Mesothelial cell of epicardium (in vitro differentiated cells): ENCODE results near the gene PHACTR3. TPM values are rescaled to one million over a fixed set of nuclear protein-coding genes. Genes with fewer than 3 reads are reported as not detected.
A peak's percentile ranks its signal among the peaks of the same experiment; 100 is the strongest.

Source experiments
- DNase-seq, 2 experiments: peaks; one replicate each; pipeline ENCODE4 v3.0.0; 2021; ENCODE audit warnings: low spot score in 2 of 2; ENCODE audit not compliant: unreplicated experiment in 2 of 2
- H3K27ac Mint-ChIP-seq: 2 replicates; pipeline ENCODE4 v1.8.0; 2021; ENCODE audit warnings: mixed read lengths
- H3K27me3 Mint-ChIP-seq: 2 replicates; pipeline ENCODE4 v1.8.0; 2021; ENCODE audit warnings: low read depth, mixed read lengths
- H3K36me3 Mint-ChIP-seq: 2 replicates; pipeline ENCODE4 v1.8.0; 2021; ENCODE audit warnings: mixed read lengths
- H3K4me1 Mint-ChIP-seq: 2 replicates; pipeline ENCODE4 v1.8.0; 2021; ENCODE audit warnings: mixed read lengths
- H3K4me3 Mint-ChIP-seq: 2 replicates; pipeline ENCODE4 v1.8.0; 2021; ENCODE audit warnings: mild to moderate bottlenecking, moderate library complexity, mixed read lengths
- H3K9me3 Mint-ChIP-seq: 2 replicates; pipeline ENCODE4 v1.8.0; 2021; ENCODE audit warnings: mixed read lengths
- total RNA-seq: library from RNA; stranded (reverse); gene quantifications from 3 replicates; pipeline ENCODE4 v1.2.1, GENCODE V29; 2021
- TF ChIP-seq, protein P1 (sequence below): fragments of 200-600 bp; sonication (generic); IDR thresholded peaks from one replicate; pipeline ENCODE4 v1.5.0; 2021; ENCODE audit warnings: antibody characterized with exemption; ENCODE audit not compliant: unreplicated experiment

Gene PHACTR3
- total RNA-seq, 1 donor from 2014 or later, result 0.16 TPM

DNA sequence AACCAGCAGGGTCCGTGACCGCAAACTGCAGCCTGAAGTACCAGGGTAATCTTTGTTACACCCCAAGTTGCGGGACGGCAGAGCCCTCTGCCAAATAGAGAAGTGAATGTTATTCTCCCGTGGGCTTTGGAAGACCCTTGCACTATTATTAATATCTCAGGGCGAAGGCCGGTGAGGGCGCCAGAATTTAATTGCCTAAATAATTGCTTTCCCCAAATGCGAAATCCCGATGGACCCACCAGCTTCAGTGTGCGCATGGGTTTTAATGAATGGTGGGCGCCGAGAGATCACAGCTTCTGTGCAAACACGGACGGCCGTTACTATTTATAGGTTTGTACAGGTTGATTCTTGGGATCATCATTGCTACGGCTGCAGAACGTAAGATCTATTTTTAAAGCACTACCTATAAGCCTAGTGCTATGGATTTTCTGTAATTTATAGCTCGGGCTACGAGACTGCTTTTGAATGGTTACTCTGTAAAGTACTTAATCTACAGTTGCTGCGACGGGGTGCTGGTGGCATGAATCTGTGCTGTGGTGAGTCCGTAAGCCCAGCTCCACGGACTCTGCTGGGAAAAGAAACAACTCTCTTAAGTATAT is 15.2 kb upstream of the PHACTR3 start:
- H3K27me3 Mint-ChIP-seq, result peaks cover 46% of the 10 kb centered on the region

GRCh38 chr20:59591061-59591460 is 13.3 kb upstream of the PHACTR3 start:
- no peak overlapping the region for H3K27ac Mint-ChIP-seq
- H3K27me3 Mint-ChIP-seq, result peaks cover 56% of the 10 kb centered on the region
- no peaks in the 10 kb centered on the region for H3K4me1 Mint-ChIP-seq
- no peaks in the 10 kb centered on the region for H3K36me3 Mint-ChIP-seq
- H3K4me3 Mint-ChIP-seq, result no peak overlapping the region
- DNase-seq, result no peak
- TF ChIP-seq, protein P1, sequence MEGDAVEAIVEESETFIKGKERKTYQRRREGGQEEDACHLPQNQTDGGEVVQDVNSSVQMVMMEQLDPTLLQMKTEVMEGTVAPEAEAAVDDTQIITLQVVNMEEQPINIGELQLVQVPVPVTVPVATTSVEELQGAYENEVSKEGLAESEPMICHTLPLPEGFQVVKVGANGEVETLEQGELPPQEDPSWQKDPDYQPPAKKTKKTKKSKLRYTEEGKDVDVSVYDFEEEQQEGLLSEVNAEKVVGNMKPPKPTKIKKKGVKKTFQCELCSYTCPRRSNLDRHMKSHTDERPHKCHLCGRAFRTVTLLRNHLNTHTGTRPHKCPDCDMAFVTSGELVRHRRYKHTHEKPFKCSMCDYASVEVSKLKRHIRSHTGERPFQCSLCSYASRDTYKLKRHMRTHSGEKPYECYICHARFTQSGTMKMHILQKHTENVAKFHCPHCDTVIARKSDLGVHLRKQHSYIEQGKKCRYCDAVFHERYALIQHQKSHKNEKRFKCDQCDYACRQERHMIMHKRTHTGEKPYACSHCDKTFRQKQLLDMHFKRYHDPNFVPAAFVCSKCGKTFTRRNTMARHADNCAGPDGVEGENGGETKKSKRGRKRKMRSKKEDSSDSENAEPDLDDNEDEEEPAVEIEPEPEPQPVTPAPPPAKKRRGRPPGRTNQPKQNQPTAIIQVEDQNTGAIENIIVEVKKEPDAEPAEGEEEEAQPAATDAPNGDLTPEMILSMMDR, result no peak
- peaks cover 11% of the 10 kb centered on the region for H3K9me3 Mint-ChIP-seq

More for the DNA sequence above, 15.2 kb upstream of the PHACTR3 start:
- TF ChIP-seq, protein P1, result no peak
- no peak overlapping the region for H3K27ac Mint-ChIP-seq
- no peaks in the 10 kb centered on the region for H3K4me1 Mint-ChIP-seq
- no peaks in the 10 kb centered on the region for H3K36me3 Mint-ChIP-seq
- peaks cover 12% of the 10 kb centered on the region for H3K9me3 Mint-ChIP-seq
- no peak for DNase-seq
- H3K4me3 Mint-ChIP-seq, result no peak overlapping the region

GRCh38 chr20:59596690-59597089 is 7.7 kb upstream of the PHACTR3 start:
- TF ChIP-seq, protein P1, result no peak
- Mint-ChIP-seq H3K27me3 (peaks cover 89% of the 10 kb centered on the region), H3K4me1 (no peaks in the 10 kb centered on the region), H3K36me3 (no peaks in the 10 kb centered on the region), H3K9me3 (no peaks in the 10 kb centered on the region), H3K4me3 (no peak overlapping the region), H3K27ac (no peak overlapping the region)
- DNase-seq, result no peak

- no peak overlapping the region for H3K4me3 Mint-ChIP-seq
- peaks cover 89% of the 10 kb centered on the region for H3K27me3 Mint-ChIP-seq
- TF ChIP-seq, protein P1, result no peak
- no peak overlapping the region for H3K27ac Mint-ChIP-seq
- DNase-seq, result no peak
- H3K4me1 Mint-ChIP-seq, result no peaks in the 10 kb centered on the region
- no peaks in the 10 kb centered on the region for H3K36me3 Mint-ChIP-seq
- H3K9me3 Mint-ChIP-seq, result no peaks in the 10 kb centered on the region
Observed at GRCh38 chr20:59597240-59597639, 7.1 kb upstream of the PHACTR3 start.

GRCh38 chr20:59598625-59599310 is 5.6 kb upstream of the PHACTR3 start:
- Mint-ChIP-seq H3K27me3 (peaks cover 91% of the 10 kb centered on the region), H3K4me3 (no peak overlapping the region), H3K9me3 (no peaks in the 10 kb centered on the region), H3K4me1 (no peaks in the 10 kb centered on the region), H3K36me3 (no peaks in the 10 kb centered on the region), H3K27ac (no peak overlapping the region)
- DNase-seq, result peak in 1 of 2 experiments; percentile 54
- TF ChIP-seq, protein P1, result peak; percentile 85
